CD14-positive monocyte (primary cell): ENCODE data around the gene KIAA0232. TPM values are rescaled to one million over a fixed set of nuclear protein-coding genes. Genes with fewer than 3 reads are reported as not detected.

Experiments
- DNase-seq, 3 donors: peaks; one replicate each; pipeline ENCODE4 v3.0.0-alpha.2; 2011 to 2022
- H2AFZ ChIP-seq: 2 replicates; pipeline ENCODE4 v1.6.0; 2012; ENCODE audit warnings: mild to moderate bottlenecking, low read depth, low read length, inconsistent platforms; ENCODE audit not compliant: insufficient read depth, poor library complexity, severe bottlenecking
- H3K27ac ChIP-seq, 2 donors: 1 replicate in 1 of 2; 2 replicates in 1 of 2; pipeline ENCODE4 v1.5.1; 2012 to 2013; ENCODE audit warnings: low read length in 2 of 2, control low read depth in 1 of 2, inconsistent platforms in 1 of 2, low read depth in 1 of 2, mild to moderate bottlenecking in 1 of 2
- H3K27me3 ChIP-seq, 2 donors: one replicate each; pipeline versions ENCODE4 v1.6.0 to v1.6.1; 2011 to 2013; ENCODE audit warnings: low read length in 2 of 2; ENCODE audit not compliant: control insufficient read depth in 2 of 2, insufficient read depth in 2 of 2
- H3K36me3 ChIP-seq, 2 donors: replicated peaks in 1 of 2; 1 replicate in 1 of 2; 2 replicates in 1 of 2; pipeline versions ENCODE4 v1.5.1 to v1.6.1; 2012 to 2013; ENCODE audit warnings: low read length in 2 of 2, control low read depth in 1 of 2, inconsistent platforms in 1 of 2, mild to moderate bottlenecking in 1 of 2; ENCODE audit not compliant: insufficient read depth in 2 of 2, control insufficient read depth in 1 of 2
- H3K4me1 ChIP-seq, 2 donors: 1 replicate in 1 of 2; 2 replicates in 1 of 2; pipeline versions ENCODE4 v1.5.1 to v1.6.1; 2012 to 2013; ENCODE audit warnings: low read length in 2 of 2, control low read depth in 1 of 2, inconsistent platforms in 1 of 2, mild to moderate bottlenecking in 1 of 2, moderate library complexity in 1 of 2; ENCODE audit not compliant: insufficient read depth in 2 of 2, control insufficient read depth in 1 of 2
- H3K4me2 ChIP-seq: replicated peaks from 2 replicates; pipeline ENCODE3; 2012; ENCODE audit warnings: low read length, moderate library complexity, mild to moderate bottlenecking; ENCODE audit not compliant: poor library complexity, severe bottlenecking; ENCODE audit errors: extremely low read depth
- H3K4me3 ChIP-seq, 3 experiments: fragments of 200-600 bp in 1 of 3; sonication (generic) in 1 of 3; replicated peaks in 1 of 3; 1 replicate in 2 of 3; 2 replicates in 1 of 3; pipeline ENCODE4 v1.5.1; 2011 to 2013; ENCODE audit warnings: low read length in 3 of 3, mild to moderate bottlenecking in 3 of 3, control low read depth in 2 of 3, low read depth in 2 of 3, inconsistent platforms in 1 of 3, moderate library complexity in 1 of 3
- H3K79me2 ChIP-seq: 2 replicates; pipeline ENCODE4 v1.6.0; 2012; ENCODE audit warnings: mild to moderate bottlenecking, control low read depth, inconsistent platforms, low read length, moderate library complexity; ENCODE audit not compliant: insufficient read depth
- H3K9ac ChIP-seq: 2 replicates; pipeline ENCODE4 v1.6.0; 2017; ENCODE audit warnings: low read length, mild to moderate bottlenecking; ENCODE audit not compliant: insufficient read depth, poor library complexity, severe bottlenecking
- H3K9me3 ChIP-seq, 2 donors: replicated peaks in 1 of 2; 1 replicate in 1 of 2; 2 replicates in 1 of 2; pipeline versions ENCODE4 v1.5.1 to v1.6.1; 2012 to 2013; ENCODE audit warnings: low read length in 2 of 2, control low read depth in 1 of 2; ENCODE audit not compliant: control insufficient read depth in 1 of 2, insufficient read depth in 1 of 2
- H4K20me1 ChIP-seq: 2 replicates; pipeline ENCODE4 v1.6.0; 2012; ENCODE audit warnings: mild to moderate bottlenecking, low read length, control low read depth, moderate library complexity; ENCODE audit not compliant: insufficient read depth
- H3K27ac Mint-ChIP-seq, 7 donors: one replicate each; pipeline ENCODE4 v1.8.0; 2020; ENCODE audit warnings: mild to moderate bottlenecking in 7 of 7, mixed read lengths in 7 of 7, moderate library complexity in 6 of 7, inconsistent platforms in 2 of 7
- H3K27me3 Mint-ChIP-seq, 3 donors: one replicate each; pipeline ENCODE4 v1.8.0; 2021 to 2022; ENCODE audit warnings: low read depth in 3 of 3, mild to moderate bottlenecking in 3 of 3, mixed read lengths in 3 of 3, moderate library complexity in 3 of 3, inconsistent platforms in 1 of 3
- H3K36me3 Mint-ChIP-seq, 2 donors: one replicate each; pipeline ENCODE4 v1.8.0; 2020; ENCODE audit warnings: mixed read lengths in 2 of 2, inconsistent platforms in 1 of 2, mild to moderate bottlenecking in 1 of 2
- H3K4me1 Mint-ChIP-seq: one replicate; pipeline ENCODE4 v1.8.0; 2020; ENCODE audit warnings: mild to moderate bottlenecking, mixed read lengths
- H3K4me3 Mint-ChIP-seq, 2 donors: one replicate each; pipeline ENCODE4 v1.8.0; 2020; ENCODE audit warnings: mild to moderate bottlenecking in 2 of 2, mixed read lengths in 2 of 2, moderate library complexity in 1 of 2
- H3K9me3 Mint-ChIP-seq, 7 donors: one replicate each; pipeline ENCODE4 v1.8.0; 2020 to 2022; ENCODE audit warnings: mixed read lengths in 7 of 7, mild to moderate bottlenecking in 6 of 7, moderate library complexity in 6 of 7, inconsistent platforms in 2 of 7
- CTCF ChIP-seq: fragments of 200-600 bp; IDR thresholded peaks from one replicate; pipeline ENCODE4 v1.8.0; 2022; ENCODE audit warnings: antibody characterized with exemption, mild to moderate bottlenecking
- WGBS: methylation state at CpG from one replicate; pipeline ENCODE4 v1.1.5; 2013; ENCODE audit warnings: missing lambda C conversion rate; ENCODE audit not compliant: insufficient coverage; 5-methylcytosine and 5-hydroxymethylcytosine counted together
- intact Hi-C, 2 donors: fragments of 100-400 bp; cut with micrococcal nuclease; formaldehyde crosslinking; loops; one replicate each; pipeline versions ENCODE4 v1.15.0 to v1.15.1; 2023
- polyA plus RNA-seq, 3 donors: library from polyadenylated mRNA; depleted of rRNA in 1 of 3; unstranded in 2 of 3; stranded (reverse) in 1 of 3; fragments of 300-500 nt in 2 of 3; fragments of >200 nt in 1 of 3; fragmentation: Illumina TruSeq in 2 of 3; gene quantifications; 1 replicate in 2 of 3; 2 replicates in 1 of 3; pipeline ENCODE4 v1.2.3, GENCODE V29; 2012 to 2021

Gene KIAA0232
- polyA plus RNA-seq, 3 donors, result 12.3 to 27.3 (median 20.6) TPM

GRCh38 chr4:6804082-6804752 is 21.7 kb downstream of the KIAA0232 start:
- no peak overlapping the region for H2AFZ ChIP-seq
- no peak overlapping the region for H3K27ac ChIP-seq
- H3K36me3 ChIP-seq, result peaks cover 0 to 4% of the 10 kb centered on the region in 2 donors
- peaks cover 42 to 47% of the 10 kb centered on the region in 2 donors for H3K4me1 ChIP-seq
- DNase-seq, result no peak
- H3K9ac ChIP-seq, result no peak overlapping the region
- no peak overlapping the region for H3K4me2 ChIP-seq
- H3K79me2 ChIP-seq, result peaks cover 88% of the 10 kb centered on the region
- no peak overlapping the region for H3K4me3 ChIP-seq
- intact Hi-C loops, result no loop called here
- peaks cover 38% of the 10 kb centered on the region for H4K20me1 ChIP-seq
- Mint-ChIP-seq H3K27me3 (peaks cover 0 to 4% (median 0%) of the 10 kb centered on the region in 3 donors), H3K4me1 (peaks cover 53% of the 10 kb centered on the region), H3K27ac (peak overlapping the region in 5 of 7 donors; percentile 50 to 78 (median 63)), H3K36me3 (peaks cover 10 to 21% of the 10 kb centered on the region in 2 donors), H3K4me3 (no peak overlapping the region), H3K9me3 (no peaks in the 10 kb centered on the region)
- H3K27me3 ChIP-seq, result no peaks in the 10 kb centered on the region
- WGBS, result 100% methylated on average over 3 of the region's 8 CpGs
- H3K9me3 ChIP-seq, result no peaks in the 10 kb centered on the region
- no peak for TF ChIP-seq CTCF

- H4K20me1 ChIP-seq, result peaks cover 10% of the 10 kb centered on the region
- peaks cover 51 to 67% of the 10 kb centered on the region in 2 donors for H3K4me1 ChIP-seq
- H3K9me3 Mint-ChIP-seq, result no peaks in the 10 kb centered on the region
- H3K27me3 ChIP-seq, result no peaks in the 10 kb centered on the region
- peak overlapping the region; percentile 69 for H3K9ac ChIP-seq
- peaks cover 88% of the 10 kb centered on the region for H3K79me2 ChIP-seq
- peak overlapping the region; percentile 98 to 99 (median 99) for H3K27ac Mint-ChIP-seq
- H3K36me3 Mint-ChIP-seq, result peaks cover 20 to 26% of the 10 kb centered on the region in 2 donors
- H3K4me3 Mint-ChIP-seq, result peak overlapping the region in 1 of 2 donors; percentile 67
- peaks cover 69% of the 10 kb centered on the region for H3K4me1 Mint-ChIP-seq
- H3K36me3 ChIP-seq, result no peaks in the 10 kb centered on the region
- intact Hi-C loops, result loop anchor here in 1 of 2 donors (5.0 kb wide), 1 partner anchor 65 kb away; no protein-coding TSS in a partner anchor
- TF ChIP-seq CTCF, result no peak
- peak overlapping the region in 2 of 3 experiments; percentile 27 to 50 for H3K4me3 ChIP-seq
- no peaks in the 10 kb centered on the region for H3K9me3 ChIP-seq
- H2AFZ ChIP-seq, result no peak overlapping the region
- peak; percentile 82 to 94 (median 90) for DNase-seq
- no peaks in the 10 kb centered on the region for H3K27me3 Mint-ChIP-seq
- H3K4me2 ChIP-seq, result peak overlapping the region; percentile 65
- H3K27ac ChIP-seq, result peak overlapping the region; percentile 95 to 96
- WGBS, result 25% methylated on average over 3 of the region's 5 CpGs
Measured at GRCh38 chr4:6806924-6807626, 24.5 kb downstream of the KIAA0232 start.
